ENCODE measurements around the gene ANAPC1.
"Not testable (repeated sequence)": the region's sequence is repeated elsewhere in the genome, so short reads cannot be mapped to it uniquely, and the experiment has no call there.

Gene ANAPC1

DNA sequence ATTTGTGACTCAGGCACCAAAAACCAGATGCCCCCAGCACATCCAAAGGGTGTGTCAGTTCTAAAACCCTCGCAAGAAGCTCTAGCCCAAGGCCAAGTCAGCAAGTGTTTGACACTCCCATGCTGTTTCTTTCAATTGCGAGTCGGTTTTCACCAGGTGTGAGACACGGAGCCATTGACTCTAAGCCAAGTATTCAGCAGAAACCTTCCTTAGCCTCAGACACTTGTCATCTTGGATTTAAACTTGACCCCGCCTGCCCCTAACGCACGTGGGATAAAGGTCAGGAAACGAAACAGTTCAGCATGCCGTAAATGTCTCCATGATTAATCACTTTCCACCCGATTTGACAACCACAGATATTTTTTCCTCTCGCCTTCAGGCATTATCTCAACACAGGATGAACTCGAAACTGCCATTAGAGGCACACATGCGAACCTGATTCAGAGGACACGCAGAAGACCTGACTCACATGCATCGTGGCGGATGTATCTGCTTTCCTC, 156.3 kb downstream of the ANAPC1 start:
- not testable (repeated sequence) for FAIRE-seq

DNA sequence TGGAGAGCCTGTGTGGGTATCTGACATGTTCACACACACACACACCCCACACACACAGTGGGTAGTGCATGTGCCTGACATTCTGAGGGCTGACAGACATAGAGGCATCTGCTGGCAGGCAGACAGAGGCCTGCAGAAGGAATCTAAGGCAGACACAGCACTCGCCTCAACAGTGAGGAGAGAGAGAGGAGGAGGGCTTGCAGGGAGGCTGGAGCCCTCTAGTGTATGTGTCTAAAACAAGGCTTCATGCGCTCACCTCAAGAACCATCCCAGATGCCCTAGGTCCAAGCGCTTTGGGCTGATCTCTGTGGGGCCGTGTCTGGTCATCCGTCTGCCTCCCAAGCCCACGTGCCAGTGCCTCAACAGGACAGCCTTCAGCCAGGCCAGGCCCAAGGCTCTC, 158.3 kb downstream of the ANAPC1 start:
- not testable (repeated sequence) for FAIRE-seq

DNA sequence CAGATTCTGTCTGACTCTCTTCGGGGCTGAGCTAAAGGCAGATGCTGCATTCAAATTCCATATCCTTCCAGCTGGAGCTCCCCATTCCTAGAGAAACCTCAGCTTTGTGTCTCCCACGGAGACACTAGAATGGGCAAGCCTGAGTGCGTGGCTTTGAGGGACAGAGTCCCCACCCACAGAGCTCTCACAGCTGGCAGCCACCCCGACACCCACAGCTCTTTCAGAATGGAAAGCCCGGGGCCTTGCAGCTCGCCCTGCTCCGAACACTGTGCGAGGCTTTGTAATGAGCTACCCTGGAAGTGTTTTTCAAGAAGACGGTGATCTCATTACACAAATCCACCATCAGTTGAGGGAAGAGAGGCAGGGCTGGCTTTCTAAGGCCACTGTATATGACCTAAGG, 164.4 kb downstream of the ANAPC1 start:
- not testable (repeated sequence) for FAIRE-seq
